Parathyroid adenoma (tissue), 2 donors: ENCODE results near the gene PCCA.

ENCODE experiments used
- H2AFZ ChIP-seq: fragments of 300-600 bp; sonication (generic); one replicate; pipeline ENCODE4 v1.7.0; 2017; ENCODE audit warnings: antibody characterized with exemption, mild to moderate bottlenecking
- H3K27ac ChIP-seq: fragments of 300-600 bp; sonication (generic); one replicate; pipeline ENCODE4 v1.7.0; 2017
- H3K27me3 ChIP-seq: fragments of 300-600 bp; sonication (generic); one replicate; pipeline ENCODE4 v1.7.0; 2017; ENCODE audit warnings: low read length; ENCODE audit not compliant: control insufficient read depth, insufficient read depth
- H3K36me3 ChIP-seq: fragments of 300-600 bp; sonication (generic); one replicate; pipeline ENCODE4 v1.7.0; 2017; ENCODE audit warnings: low read length; ENCODE audit not compliant: control insufficient read depth, insufficient read depth
- H3K4me1 ChIP-seq: fragments of 300-600 bp; sonication (generic); one replicate; pipeline ENCODE4 v1.7.0; 2017; ENCODE audit warnings: control low read depth
- H3K4me2 ChIP-seq: fragments of 300-600 bp; sonication (generic); one replicate; pipeline ENCODE4 v1.7.0; 2017; ENCODE audit warnings: low read length
- H3K4me3 ChIP-seq: fragments of 300-600 bp; sonication (generic); one replicate; pipeline ENCODE4 v1.7.0; 2017; ENCODE audit warnings: low read depth, low read length
- H3K79me2 ChIP-seq: fragments of 300-600 bp; sonication (generic); one replicate; pipeline ENCODE4 v1.7.0; 2017; ENCODE audit warnings: control low read depth
- H3K9ac ChIP-seq: fragments of 300-600 bp; sonication (generic); one replicate; pipeline ENCODE4 v1.7.0; 2017; ENCODE audit warnings: mild to moderate bottlenecking
- H3K9me3 ChIP-seq: fragments of 300-600 bp; sonication (generic); one replicate; pipeline ENCODE4 v1.7.0; 2017; ENCODE audit warnings: low read length; ENCODE audit not compliant: control insufficient read depth
- CTCF ChIP-seq: fragments of 300-600 bp; sonication (generic); IDR thresholded peaks from one replicate; pipeline ENCODE4 v1.7.0; 2017; ENCODE audit warnings: antibody characterized with exemption, mild to moderate bottlenecking
- donor health status: primary hyperparathyroidism.

Gene PCCA

GRCh38 chr13:100208626-100209025, 119.7 kb downstream of the PCCA start:
- TF ChIP-seq CTCF, result no peak
- no peaks in the 10 kb centered on the region for H3K36me3 ChIP-seq
- H2AFZ ChIP-seq, result no peak overlapping the region
- H3K9me3 ChIP-seq, result no peaks in the 10 kb centered on the region
- H3K4me3 ChIP-seq, result no peak overlapping the region
- H3K4me2 ChIP-seq, result no peak overlapping the region
- H3K9ac ChIP-seq, result no peak overlapping the region
- H3K4me1 ChIP-seq, result no peaks in the 10 kb centered on the region
- no peaks in the 10 kb centered on the region for H3K27me3 ChIP-seq
- no peaks in the 10 kb centered on the region for H3K79me2 ChIP-seq
- no peak overlapping the region for H3K27ac ChIP-seq

DNA sequence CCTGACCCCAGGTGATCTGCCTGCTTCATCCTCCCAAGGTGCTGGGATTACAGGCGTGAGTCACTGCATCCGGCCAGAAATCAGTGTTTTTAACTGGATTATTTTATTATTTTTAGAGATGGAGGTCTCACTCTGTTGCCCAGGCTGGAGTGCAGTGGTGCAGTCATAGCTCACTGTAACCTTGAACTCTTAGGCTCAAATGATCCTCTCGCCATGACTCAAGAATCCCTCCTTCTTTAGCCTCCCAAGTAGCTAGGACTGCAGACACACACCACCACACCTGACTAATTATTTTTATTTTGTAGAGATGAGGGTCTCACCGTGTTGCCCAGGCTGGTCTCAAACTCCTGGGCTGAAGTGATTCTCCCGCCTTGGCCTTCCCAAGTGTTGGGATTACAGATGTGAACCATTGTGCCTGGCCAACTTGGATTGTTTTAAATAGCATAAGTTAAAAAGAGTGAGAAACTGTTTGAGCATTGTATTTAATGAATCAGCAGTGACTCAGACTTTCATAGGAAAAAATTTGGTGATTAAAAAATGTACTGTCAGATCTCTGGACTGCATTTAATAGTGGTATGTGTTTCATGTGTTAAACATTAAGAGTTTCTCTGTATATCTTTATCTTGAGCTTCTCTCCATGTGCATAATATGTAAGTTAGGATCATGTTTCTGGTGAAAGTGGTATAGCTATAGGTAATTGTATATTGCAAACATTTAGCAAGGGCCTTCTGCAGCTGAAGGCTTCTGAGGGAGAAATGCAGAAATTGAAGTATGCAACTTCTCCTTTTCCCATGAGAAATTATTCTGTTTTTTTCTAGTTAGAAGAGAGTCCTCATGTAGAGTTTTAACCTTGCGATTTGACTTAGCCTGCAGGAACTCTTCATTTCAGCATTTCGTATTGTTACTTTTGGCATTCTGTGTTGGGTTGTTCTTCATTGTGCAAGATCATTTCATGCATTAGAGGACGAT, 121.2 kb downstream of the PCCA start:
- Histone ChIP-seq H3K4me2 (no peak overlapping the region), H2AFZ (no peak overlapping the region), H3K9me3 (no peaks in the 10 kb centered on the region), H3K36me3 (no peaks in the 10 kb centered on the region), H3K4me1 (no peaks in the 10 kb centered on the region), H3K27ac (no peak overlapping the region), H3K79me2 (no peaks in the 10 kb centered on the region), H3K9ac (no peak overlapping the region), H3K27me3 (no peaks in the 10 kb centered on the region), H3K4me3 (no peak overlapping the region)
- no peak for TF ChIP-seq CTCF

DNA sequence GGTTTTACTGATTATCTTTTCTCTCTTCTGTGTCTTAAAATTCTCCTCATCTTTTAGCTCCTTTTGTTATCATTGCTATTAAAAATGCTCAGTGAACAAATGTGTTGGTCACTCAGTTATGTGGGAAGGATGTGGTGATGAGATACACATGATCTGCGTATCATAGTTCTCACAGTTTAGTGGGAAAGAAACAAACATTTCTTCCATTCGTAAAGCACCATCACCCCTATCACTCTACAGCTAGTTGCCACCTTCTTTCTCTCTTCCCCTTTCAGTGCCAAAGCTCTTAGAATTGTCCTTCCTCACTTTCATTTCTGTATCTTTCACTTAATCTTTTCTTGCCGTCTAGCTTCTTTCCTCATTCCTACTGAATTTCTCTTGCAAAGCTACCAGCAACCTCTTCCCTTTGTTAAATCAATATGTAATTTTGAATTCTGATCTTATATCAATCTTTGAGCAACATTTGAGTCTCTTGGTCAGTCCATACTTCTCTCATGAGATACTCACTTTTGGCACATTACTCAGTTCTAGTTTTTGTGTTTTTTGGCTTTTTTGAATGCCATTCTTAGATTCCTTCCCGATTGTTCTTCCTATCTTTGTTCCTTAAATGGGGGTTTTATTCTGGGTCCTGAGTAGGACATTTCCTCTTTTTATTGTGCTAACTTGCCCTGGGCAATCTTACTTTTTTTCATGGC, 122.3 kb downstream of the PCCA start:
- Histone ChIP-seq H3K4me2 (no peak overlapping the region), H3K4me3 (no peak overlapping the region), H3K27ac (no peak overlapping the region), H3K36me3 (no peaks in the 10 kb centered on the region), H2AFZ (no peak overlapping the region), H3K9ac (no peak overlapping the region), H3K27me3 (no peaks in the 10 kb centered on the region), H3K9me3 (no peaks in the 10 kb centered on the region), H3K79me2 (no peaks in the 10 kb centered on the region), H3K4me1 (no peaks in the 10 kb centered on the region)
- TF ChIP-seq CTCF, result no peak

DNA sequence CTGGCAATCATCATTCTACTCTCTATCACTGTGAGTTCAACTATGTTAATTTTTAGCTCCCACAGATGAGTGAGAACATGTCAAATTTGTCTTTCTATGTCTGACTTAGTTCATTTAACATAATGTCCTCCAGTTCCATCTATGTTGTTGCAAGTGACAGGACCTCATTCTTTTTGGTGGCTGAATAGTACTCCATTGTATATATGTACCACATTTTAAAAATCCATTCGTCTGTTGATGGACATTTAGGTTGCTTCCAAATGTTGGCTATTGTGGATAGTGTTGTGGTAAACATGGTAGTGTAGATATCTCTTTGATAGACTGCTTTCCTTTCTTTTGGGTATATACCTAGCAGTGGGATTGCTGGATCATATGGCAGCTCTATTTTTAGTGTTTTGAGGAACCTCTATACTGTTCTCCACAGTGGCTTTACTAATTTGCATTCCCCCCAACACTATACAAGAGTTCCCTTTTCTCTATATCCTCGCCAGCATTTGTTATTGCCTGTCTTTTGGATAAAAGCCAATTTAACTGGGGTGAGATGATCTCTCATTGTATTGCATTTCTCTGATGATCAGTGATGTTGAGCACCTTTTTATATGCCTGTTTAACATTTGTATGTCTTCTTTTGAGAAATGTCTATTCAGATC, 124.1 kb downstream of the PCCA start:
- Histone ChIP-seq H3K4me1 (no peaks in the 10 kb centered on the region), H3K36me3 (no peaks in the 10 kb centered on the region), H3K9me3 (no peaks in the 10 kb centered on the region), H2AFZ (no peak overlapping the region), H3K4me2 (no peak overlapping the region), H3K79me2 (no peaks in the 10 kb centered on the region), H3K27ac (no peak overlapping the region), H3K4me3 (no peak overlapping the region), H3K27me3 (no peaks in the 10 kb centered on the region), H3K9ac (no peak overlapping the region)
- TF ChIP-seq CTCF, result no peak
